ENCODE results near the gene NPC1.

Gene NPC1

DNA sequence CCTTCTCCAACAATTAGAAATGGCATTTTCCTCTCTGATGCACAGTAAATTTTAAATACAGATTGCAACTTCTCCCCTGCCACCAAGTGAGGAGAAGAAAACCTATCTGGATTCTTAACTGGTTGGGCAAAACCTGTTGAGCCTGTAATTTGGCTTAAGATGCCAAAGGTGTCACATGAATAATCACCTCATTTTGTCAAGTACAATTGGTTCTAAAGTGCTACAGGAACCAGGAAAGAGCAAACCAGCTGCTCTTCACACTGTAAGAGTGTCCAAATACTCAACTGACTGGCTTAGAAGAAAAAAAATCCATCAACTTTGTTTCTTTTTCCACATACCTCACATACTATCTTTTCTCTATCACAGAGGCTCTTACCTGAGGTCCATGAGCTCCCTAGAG, 35.4 kb downstream of the NPC1 start:
- no peak overlapping the region for H3K4me3 ChIP-seq (ENCODE audit: low read depth, low read length)
- H3K27ac ChIP-seq = no peak overlapping the region
- H3K9me3 ChIP-seq (ENCODE audit: severe bottlenecking) = no peaks in the 10 kb centered on the region
- no peak for DNase-seq
- peaks cover 39% of the 10 kb centered on the region for H3K36me3 ChIP-seq
- TF ChIP-seq, protein P1, sequence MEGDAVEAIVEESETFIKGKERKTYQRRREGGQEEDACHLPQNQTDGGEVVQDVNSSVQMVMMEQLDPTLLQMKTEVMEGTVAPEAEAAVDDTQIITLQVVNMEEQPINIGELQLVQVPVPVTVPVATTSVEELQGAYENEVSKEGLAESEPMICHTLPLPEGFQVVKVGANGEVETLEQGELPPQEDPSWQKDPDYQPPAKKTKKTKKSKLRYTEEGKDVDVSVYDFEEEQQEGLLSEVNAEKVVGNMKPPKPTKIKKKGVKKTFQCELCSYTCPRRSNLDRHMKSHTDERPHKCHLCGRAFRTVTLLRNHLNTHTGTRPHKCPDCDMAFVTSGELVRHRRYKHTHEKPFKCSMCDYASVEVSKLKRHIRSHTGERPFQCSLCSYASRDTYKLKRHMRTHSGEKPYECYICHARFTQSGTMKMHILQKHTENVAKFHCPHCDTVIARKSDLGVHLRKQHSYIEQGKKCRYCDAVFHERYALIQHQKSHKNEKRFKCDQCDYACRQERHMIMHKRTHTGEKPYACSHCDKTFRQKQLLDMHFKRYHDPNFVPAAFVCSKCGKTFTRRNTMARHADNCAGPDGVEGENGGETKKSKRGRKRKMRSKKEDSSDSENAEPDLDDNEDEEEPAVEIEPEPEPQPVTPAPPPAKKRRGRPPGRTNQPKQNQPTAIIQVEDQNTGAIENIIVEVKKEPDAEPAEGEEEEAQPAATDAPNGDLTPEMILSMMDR (IDR thresholded peaks at IDR 0.05; ENCODE audit: low read depth, low read length) = no peak
- H3K27me3 ChIP-seq (ENCODE audit: insufficient read depth, low read depth, severe bottlenecking) = no peaks in the 10 kb centered on the region

DNA sequence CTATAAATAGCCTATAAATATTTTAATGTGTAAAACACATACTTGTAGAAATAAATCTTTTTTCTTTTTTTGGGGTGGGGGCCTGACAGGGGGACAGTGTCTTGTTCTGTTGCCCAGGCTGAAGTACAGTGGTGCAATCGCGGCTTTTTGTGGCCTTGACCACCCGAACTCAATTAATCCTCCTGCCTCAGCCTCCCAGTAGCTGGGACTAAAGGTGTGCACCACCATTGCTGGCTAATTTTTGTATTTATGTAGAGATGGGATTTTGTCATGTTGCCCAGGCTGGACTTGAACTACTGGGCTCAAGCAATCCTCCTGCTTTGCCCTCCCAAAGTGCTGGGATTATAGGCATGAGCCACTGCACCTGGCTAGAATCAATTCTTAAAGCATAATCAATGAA, 37.6 kb downstream of the NPC1 start:
- no peak for DNase-seq
- Histone ChIP-seq H3K9me3 (ENCODE audit: severe bottlenecking) (no peaks in the 10 kb centered on the region), H3K27ac (no peak overlapping the region), H3K36me3 (peaks cover 32% of the 10 kb centered on the region), H3K4me3 (ENCODE audit: low read depth, low read length) (no peak overlapping the region), H3K27me3 (ENCODE audit: insufficient read depth, low read depth, severe bottlenecking) (no peaks in the 10 kb centered on the region)
- TF ChIP-seq, protein P1 (IDR thresholded peaks at IDR 0.05; ENCODE audit: low read depth, low read length) = no peak

DNA sequence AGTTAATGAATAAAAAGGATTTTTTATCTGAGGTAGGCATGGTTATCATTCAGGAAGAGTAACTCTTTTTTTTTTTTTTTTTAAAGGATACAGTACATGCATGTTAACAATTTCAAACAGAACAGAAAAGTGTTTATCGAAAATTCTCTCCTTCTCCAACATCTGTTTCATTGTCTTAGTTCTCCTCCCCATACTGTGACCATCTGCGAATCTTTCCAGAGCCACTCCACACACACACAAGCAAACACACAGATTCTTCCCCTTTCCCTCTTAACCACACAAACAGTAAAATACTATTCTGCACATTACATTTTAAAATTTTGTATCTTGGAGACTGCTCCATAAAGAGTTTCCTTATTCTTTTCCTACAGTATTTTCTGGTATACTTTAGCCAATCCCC, 38.0 kb downstream of the NPC1 start:
- Histone ChIP-seq H3K27ac (no peak overlapping the region), H3K27me3 (ENCODE audit: insufficient read depth, low read depth, severe bottlenecking) (no peaks in the 10 kb centered on the region), H3K36me3 (peaks cover 29% of the 10 kb centered on the region)

DNA sequence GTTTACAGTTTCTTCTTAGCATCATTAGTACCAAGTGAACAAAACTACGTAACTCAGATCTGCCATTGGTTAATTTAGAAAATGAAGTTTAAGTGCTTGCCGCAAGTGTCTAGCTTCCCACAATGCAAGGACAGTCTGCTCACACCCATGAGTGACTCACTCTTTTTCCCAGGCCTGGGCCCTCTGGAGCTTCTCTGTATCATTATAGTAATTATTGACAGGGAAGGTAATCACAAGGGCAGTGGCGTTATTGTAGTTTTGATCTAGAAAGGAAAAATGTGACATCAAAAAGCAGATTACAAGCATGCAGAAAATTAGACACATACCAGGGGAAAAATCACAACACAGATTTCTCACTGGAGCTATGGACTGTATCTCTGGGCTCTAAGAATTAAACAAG, 38.5 kb downstream of the NPC1 start:
- no peak for DNase-seq
- Histone ChIP-seq H3K4me3 (ENCODE audit: low read depth, low read length) (no peak overlapping the region), H3K36me3 (peaks cover 26% of the 10 kb centered on the region), H3K27me3 (ENCODE audit: insufficient read depth, low read depth, severe bottlenecking) (no peaks in the 10 kb centered on the region), H3K27ac (no peak overlapping the region), H3K9me3 (ENCODE audit: severe bottlenecking) (no peaks in the 10 kb centered on the region)
- TF ChIP-seq, protein P1 (IDR thresholded peaks at IDR 0.05; ENCODE audit: low read depth, low read length) = no peak

More for the DNA sequence above, 38.0 kb downstream of the NPC1 start:
- no peak overlapping the region for H3K4me3 ChIP-seq (ENCODE audit: low read depth, low read length)
- TF ChIP-seq, protein P1 (IDR thresholded peaks at IDR 0.05; ENCODE audit: low read depth, low read length) = no peak
- no peaks in the 10 kb centered on the region for H3K9me3 ChIP-seq (ENCODE audit: severe bottlenecking)
- DNase-seq = no peak

DNA sequence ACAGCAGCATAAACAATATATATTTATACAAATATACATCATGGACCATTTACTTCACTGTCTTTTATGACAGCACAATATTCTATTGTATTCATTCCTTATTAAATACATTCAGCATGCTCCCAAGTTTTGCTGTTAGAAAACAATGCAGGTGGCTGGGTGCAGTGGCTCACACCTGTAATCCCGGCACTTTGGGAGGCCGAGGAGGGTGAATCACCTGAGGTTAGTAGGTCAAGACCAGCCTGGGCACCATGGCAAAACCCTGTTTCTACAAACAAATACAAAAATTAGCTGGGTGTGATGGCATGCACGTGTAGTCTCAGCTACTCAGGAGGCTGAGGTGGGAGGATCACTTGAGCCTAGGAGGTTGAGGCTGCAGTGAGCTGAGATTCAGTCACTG, 39.0 kb downstream of the NPC1 start:
- H3K9me3 ChIP-seq (ENCODE audit: severe bottlenecking) = no peaks in the 10 kb centered on the region
- no peak overlapping the region for H3K4me3 ChIP-seq (ENCODE audit: low read depth, low read length)
- H3K27ac ChIP-seq = no peak overlapping the region
- peaks cover 24% of the 10 kb centered on the region for H3K36me3 ChIP-seq
- TF ChIP-seq, protein P1 (IDR thresholded peaks at IDR 0.05; ENCODE audit: low read depth, low read length) = no peak
- no peak for DNase-seq
- no peaks in the 10 kb centered on the region for H3K27me3 ChIP-seq (ENCODE audit: insufficient read depth, low read depth, severe bottlenecking)

DNA sequence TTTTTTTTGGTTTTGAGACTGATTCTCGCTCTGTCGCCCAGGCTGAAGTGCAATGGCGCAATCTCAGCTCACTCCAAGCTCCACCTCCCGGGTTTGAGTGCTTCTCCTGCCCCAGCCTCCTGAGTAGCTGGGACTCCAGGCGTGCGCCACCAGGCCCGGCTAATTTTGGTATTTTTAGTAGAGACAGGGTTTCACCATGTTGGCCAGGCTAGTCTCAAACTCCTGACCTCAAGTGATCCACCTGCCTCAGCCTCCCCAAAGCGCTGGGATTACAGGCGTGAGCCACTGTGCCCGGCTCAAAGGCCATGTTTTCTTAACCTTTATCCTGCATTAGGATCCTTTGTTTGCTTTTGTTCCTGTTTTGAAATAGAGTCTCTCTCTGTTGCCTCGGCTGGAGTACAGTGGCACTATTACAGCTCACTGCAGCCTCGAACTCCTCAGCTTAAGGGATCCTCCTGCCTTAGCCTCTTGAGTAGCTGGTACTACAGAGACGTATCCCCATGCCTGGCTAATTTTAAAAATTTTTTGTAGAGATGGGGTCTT, 41.0 kb downstream of the NPC1 start:
- Histone ChIP-seq H3K36me3 (peaks cover 21% of the 10 kb centered on the region), H3K27me3 (ENCODE audit: insufficient read depth, low read depth, severe bottlenecking) (no peaks in the 10 kb centered on the region), H3K27ac (no peak overlapping the region), H3K4me3 (ENCODE audit: low read depth, low read length) (no peak overlapping the region), H3K9me3 (ENCODE audit: severe bottlenecking) (no peaks in the 10 kb centered on the region)
- DNase-seq = no peak
- TF ChIP-seq, protein P1 (IDR thresholded peaks at IDR 0.05; ENCODE audit: low read depth, low read length) = no peak
